HepG2 (cell line): Measurements from ENCODE around the gene MAP3K5. TPM values are rescaled to one million over a fixed set of nuclear protein-coding genes. Genes with fewer than 3 reads are reported as not detected.
A peak's percentile ranks its signal among the peaks of the same experiment; 100 is the strongest.

Experiments
- ATAC-seq: fragments of 200-7000 bp; cut with Tn5 transposase; 3 replicates; pipeline ENCODE4 v1.9.1; 2020; ENCODE audit warnings: mild to moderate bottlenecking, moderate library complexity
- BruUV-seq: library from RNA; stranded (reverse); fragments of 400-500 nt; replicated peaks from 2 replicates; lab custom pipeline; 2021; lab: Mats Ljungman, UMichigan
- CTCF ChIA-PET: fragments of 300-600 bp; formaldehyde crosslinking; extraction: SDS; loops from one replicate; lab custom pipeline; 2021; ENCODE audit warnings: low total read pairs, inconsistent platforms, low intra/inter-chr PET ratio; lab: Yijun Ruan, JAX
- POLR2A ChIA-PET: fragments of 350-600 bp; sonication (Branson Sonifier 250); formaldehyde crosslinking; loops from one replicate; lab custom pipeline; 2020; ENCODE audit warnings: antibody characterized with exemption, inconsistent platforms; lab: Yijun Ruan, JAX
- DNase-seq: peaks from one replicate; pipeline ENCODE4 v3.0.0-alpha.2; 2015; ENCODE audit warnings: low spot score
- FAIRE-seq: peaks from 3 replicates; lab custom pipeline; 2011; peaks lifted over from hg19 to GRCh38; lab: Jason Lieb, UNC
- H2AFZ ChIP-seq: one replicate; pipeline ENCODE4 v1.6.1; 2011; ENCODE audit warnings: low read length, inconsistent platforms
- H3K27ac ChIP-seq: fragments of 300-600 bp; 3 replicates; pipeline ENCODE4 v1.8.0; 2011; ENCODE audit warnings: mixed run types, mild to moderate bottlenecking, mixed read lengths, low read length, inconsistent platforms; ENCODE audit not compliant: insufficient read depth; ENCODE audit errors: extremely low read length
- H3K27me3 ChIP-seq, 2 experiments: fragments of 200-600 bp in 1 of 2; 2 replicates in 1 of 2; 3 replicates in 1 of 2; pipeline versions ENCODE4 v1.6.0 to v1.8.0; 2011; ENCODE audit warnings: low read length in 2 of 2, mild to moderate bottlenecking in 2 of 2, moderate library complexity in 2 of 2, inconsistent platforms in 1 of 2; ENCODE audit not compliant: insufficient read depth in 2 of 2, control insufficient read depth in 1 of 2
- H3K36me3 ChIP-seq, 2 experiments: fragments of 200-600 bp in 1 of 2; replicated peaks in 1 of 2; 2 replicates in 1 of 2; 3 replicates in 1 of 2; pipeline versions ENCODE4 v1.5.1 to v1.8.0; 2011; ENCODE audit warnings: low read length in 2 of 2, inconsistent platforms in 1 of 2; ENCODE audit not compliant: insufficient read depth in 2 of 2, control insufficient read depth in 1 of 2
- H3K4me1 ChIP-seq: 2 replicates; pipeline ENCODE4 v1.5.1; 2012; ENCODE audit warnings: low read length, inconsistent platforms; ENCODE audit not compliant: insufficient read depth
- H3K4me2 ChIP-seq: 2 replicates; pipeline ENCODE4 v1.6.0; 2011; ENCODE audit warnings: low read depth, low read length, inconsistent platforms
- H3K4me3 ChIP-seq, 3 experiments: fragments of 200-600 bp in 1 of 3; sonication (generic), shearing (Covaris generic) in 1 of 3; replicated peaks in 1 of 3; 2 replicates each; pipeline ENCODE4 v1.5.1; 2011 to 2016; ENCODE audit warnings: low read length in 3 of 3, inconsistent platforms in 2 of 3, low read depth in 2 of 3, mild to moderate bottlenecking in 2 of 3, control low read depth in 1 of 3, mixed read lengths in 1 of 3; ENCODE audit not compliant: insufficient read depth in 1 of 3
- H3K79me2 ChIP-seq: one replicate; pipeline ENCODE4 v1.6.1; 2011; ENCODE audit warnings: low read length, inconsistent platforms; ENCODE audit not compliant: insufficient read depth
- H3K9ac ChIP-seq: 2 replicates; pipeline ENCODE4 v1.6.0; 2011; ENCODE audit warnings: mild to moderate bottlenecking, low read depth, low read length, inconsistent platforms; ENCODE audit not compliant: insufficient read depth
- H3K9me3 ChIP-seq: 2 replicates; pipeline ENCODE4 v1.5.1; 2012; ENCODE audit warnings: mild to moderate bottlenecking, low read length
- H4K20me1 ChIP-seq: 2 replicates; pipeline ENCODE4 v1.6.0; 2011; ENCODE audit warnings: inconsistent platforms, mild to moderate bottlenecking, low read length, moderate library complexity; ENCODE audit not compliant: insufficient read depth
- FOXA1 ChIP-seq, 2 experiments: fragments of 450-650 bp in 1 of 2; sonication (generic) in 1 of 2; formaldehyde crosslinking in 1 of 2; IDR thresholded peaks; 2 replicates each; pipeline versions ENCODE4 v1.4.0 to v1.6.1; 2016 to 2020; ENCODE audit warnings: missing genetic modification reagents in 1 of 2
- MAZ ChIP-seq, 2 experiments: sonication (generic) in 1 of 2; formaldehyde crosslinking in 1 of 2; IDR thresholded peaks; 2 replicates each; pipeline versions ENCODE4 v1.5.0 to v1.6.1; 2012 to 2020; ENCODE audit warnings: low read depth in 2 of 2, mild to moderate bottlenecking in 2 of 2, borderline replicate concordance in 1 of 2, improper control_type of control experiment in 1 of 2, low read length in 1 of 2, missing genetic modification reagents in 1 of 2, moderate library complexity in 1 of 2
- MYPOP ChIP-seq: sonication (generic); formaldehyde crosslinking; IDR thresholded peaks from 2 replicates; pipeline ENCODE4 v1.8.1; 2023; ENCODE audit warnings: mild to moderate bottlenecking, moderate library complexity, missing genetic modification reagents
- PLRG1 ChIP-seq: fragments of 450-650 bp; conservative IDR thresholded peaks from 2 replicates; pipeline ENCODE4 v1.6.1; 2016
- TARDBP ChIP-seq: sonication (generic); formaldehyde crosslinking; IDR thresholded peaks from 2 replicates; pipeline ENCODE4 v1.8.0; 2022; ENCODE audit warnings: mild to moderate bottlenecking, missing genetic modification reagents
- ZFP1 ChIP-seq: IDR thresholded peaks from 2 replicates; pipeline ENCODE4 v1.6.1; 2016
- ZNF556 ChIP-seq: sonication (generic); formaldehyde crosslinking; IDR thresholded peaks from 2 replicates; pipeline ENCODE4 v1.4.0; 2020; ENCODE audit warnings: mild to moderate bottlenecking, missing genetic modification reagents, borderline replicate concordance
- ZNF75D ChIP-seq: sonication (generic); formaldehyde crosslinking; IDR thresholded peaks from 2 replicates; pipeline ENCODE4 v1.8.1; 2023; ENCODE audit warnings: missing genetic modification reagents, mild to moderate bottlenecking, borderline replicate concordance
- WGBS: methylation state at CpG from one replicate; pipeline ENCODE4 v1.1.6; 2017; ENCODE audit warnings: low lambda C conversion rate; 5-methylcytosine and 5-hydroxymethylcytosine counted together
- in situ Hi-C: cut with HindIII; loops from 2 replicates; pipeline ENCODE4 v1.10.0; 2017; ENCODE audit warnings: low pct_unique_long_range_greater_than_20kb; ENCODE audit not compliant: extremely low pct_ligation_motif_present
- intact Hi-C: fragments of 100-400 bp; cut with micrococcal nuclease; formaldehyde crosslinking; loops from one replicate; pipeline ENCODE4 v1.10.0; 2022; ENCODE audit not compliant: unreplicated experiment
- polyA plus RNA-seq, 8 experiments: library from polyadenylated mRNA; depleted of rRNA in 3 of 8; stranded (reverse) in 7 of 8; unstranded in 1 of 8; fragments of >200 nt; fragmentation: Illumina TruSeq in 4 of 8; extraction: Trizol in 4 of 8; gene quantifications; 2 replicates each; pipeline versions ENCODE4 v1.2.1 to v1.2.3, GENCODE V29; 2011 to 2016; ENCODE audit warnings: low read depth in 4 of 8, missing spikeins in 1 of 8, mixed read lengths in 1 of 8; ENCODE audit not compliant: insufficient read depth in 1 of 8
- total RNA-seq, 5 experiments: library from RNA; depleted of rRNA; stranded (reverse); fragments of >200 nt; fragmentation: Illumina TruSeq; extraction: Trizol; gene quantifications; 2 replicates each; pipeline ENCODE4 v1.2.3, GENCODE V29; 2016; ENCODE audit warnings: low read depth in 1 of 5

The MAP3K5 gene
- total and polyA plus RNA-seq, 2 of the 13 experiments (the other 11 are each of a cell fraction or from before 2014, with no cell fraction given): not detected

DNA sequence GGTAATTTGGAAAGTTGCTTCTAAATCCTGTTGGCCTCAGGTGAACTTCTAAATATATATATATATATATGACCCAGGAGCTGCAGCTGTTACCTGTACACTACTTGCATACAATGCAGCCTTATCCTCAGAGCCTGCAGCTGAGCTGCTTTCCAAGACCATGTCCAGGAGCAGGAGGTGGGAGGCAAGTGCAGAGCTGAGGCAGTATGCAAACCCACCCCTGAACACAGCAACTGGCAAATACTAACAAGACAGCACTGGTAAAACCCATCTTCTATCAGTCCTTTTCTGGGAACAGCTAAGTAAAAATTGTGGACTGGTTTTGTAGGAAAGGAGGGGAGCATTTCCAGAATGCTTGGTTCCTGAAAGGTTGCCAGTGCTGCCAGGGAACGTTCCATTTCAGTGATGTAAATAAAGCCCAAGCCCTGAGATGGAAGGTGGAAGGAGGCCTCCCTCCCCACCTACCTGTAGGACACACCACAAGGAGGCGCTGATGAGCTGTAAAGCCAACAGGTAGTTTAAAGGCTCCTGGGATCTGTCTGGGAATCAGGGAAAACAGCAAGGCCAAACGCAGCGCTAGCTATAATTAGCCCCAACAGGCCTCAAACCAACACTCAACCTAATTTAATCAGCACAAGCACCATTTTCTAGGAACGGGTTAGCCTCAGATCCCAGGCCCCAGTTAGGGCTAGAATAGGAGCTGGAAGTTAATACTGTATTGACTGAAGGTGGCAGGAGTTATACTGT, 148.3 kb downstream of the MAP3K5 start (continued):
- no peak for TF ChIP-seq FOXA1 (IDR thresholded peaks at IDR 0.05)
- TF ChIP-seq FOXA1 (CRISPR knock-in tag; IDR thresholded peaks at IDR 0.05): peak; percentile 27; the same call in 1 of the 2 replicates
- TF ChIP-seq ZNF556 (CRISPR knock-in tag): no peak
- TF ChIP-seq TARDBP (CRISPR knock-in tag): no peak
- peak; percentile 65; the same call in 1 of the 2 replicates for TF ChIP-seq MAZ (IDR thresholded peaks at IDR 0.05; ENCODE audit: borderline replicate concordance, low read depth, low read length)
- no peak for TF ChIP-seq MAZ (CRISPR knock-in tag; IDR thresholded peaks at IDR 0.05; ENCODE audit: low read depth)

GRCh38 chr6:136641873-136642465, 150.3 kb downstream of the MAP3K5 start:
- Histone ChIP-seq H3K27me3 (no peaks in the 10 kb centered on the region), H3K27ac (no peak overlapping the region), H3K79me2 (no peaks in the 10 kb centered on the region), H4K20me1 (no peaks in the 10 kb centered on the region), H3K4me1 (no peaks in the 10 kb centered on the region), H3K4me3 (no peak overlapping the region), H3K9ac (no peak overlapping the region), H2AFZ (no peak overlapping the region), H3K4me2 (no peak overlapping the region), H3K9me3 (no peaks in the 10 kb centered on the region), H3K36me3 (no peaks in the 10 kb centered on the region)
- BruUV-seq: no TSS peak
- FAIRE-seq: no peak
- 46% methylated on average over 3 of the region's 3 CpGs for WGBS
- ChIA-PET POLR2A (no interaction called here), CTCF (no interaction called here)
- ATAC-seq: no peak
- in situ Hi-C loops (loop anchor here (5.0 to 25.0 kb wide), 3 partner anchors 150 to 1003 kb away; partner anchors contain the start of genes MAP3K5 and SLC35D3), intact Hi-C loops (loop anchor here (5.0 kb wide), 2 partner anchors 205 to 1000 kb away; no protein-coding TSS in a partner anchor)
- no peak for DNase-seq
- no peak for TF ChIP-seq ZNF75D (CRISPR knock-in tag)
- no peak for TF ChIP-seq MYPOP (CRISPR knock-in tag)
- no peak for TF ChIP-seq PLRG1
- TF ChIP-seq ZFP1: no peak
